Measurements from ENCODE around the gene DHX36.

DHX36 gene

GRCh38 chr3:154224866-154225265, 99.4 kb downstream of the DHX36 start:
- no peak overlapping the region for H3K4me3 ChIP-seq (ENCODE audit: low read depth, low read length)

GRCh38 chr3:154224366-154224765, 99.9 kb downstream of the DHX36 start:
- H3K4me3 ChIP-seq (ENCODE audit: low read depth, low read length): no peak overlapping the region

- no peak overlapping the region for H3K4me3 ChIP-seq (ENCODE audit: low read depth, low read length)
Observed at GRCh38 chr3:154223519-154223918, 100.8 kb downstream of the DHX36 start.
